MM.1S (cell line): Measurements from ENCODE around the gene ENG.

Experiments
- EZH2 ChIP-seq: fragments of 300-600 bp; sonication (generic); optimal IDR thresholded peaks from 2 replicates; pipeline ENCODE3; 2017; ENCODE audit warnings: low read depth, mild to moderate bottlenecking, antibody characterized with exemption, low read length, mixed read lengths
- TF ChIP-seq, protein P1 (sequence below): fragments of 300-600 bp; sonication (generic); IDR thresholded peaks from 2 replicates; pipeline ENCODE4 v1.5.1; 2016; ENCODE audit warnings: antibody characterized with exemption, low read length, mixed read lengths

DNA sequence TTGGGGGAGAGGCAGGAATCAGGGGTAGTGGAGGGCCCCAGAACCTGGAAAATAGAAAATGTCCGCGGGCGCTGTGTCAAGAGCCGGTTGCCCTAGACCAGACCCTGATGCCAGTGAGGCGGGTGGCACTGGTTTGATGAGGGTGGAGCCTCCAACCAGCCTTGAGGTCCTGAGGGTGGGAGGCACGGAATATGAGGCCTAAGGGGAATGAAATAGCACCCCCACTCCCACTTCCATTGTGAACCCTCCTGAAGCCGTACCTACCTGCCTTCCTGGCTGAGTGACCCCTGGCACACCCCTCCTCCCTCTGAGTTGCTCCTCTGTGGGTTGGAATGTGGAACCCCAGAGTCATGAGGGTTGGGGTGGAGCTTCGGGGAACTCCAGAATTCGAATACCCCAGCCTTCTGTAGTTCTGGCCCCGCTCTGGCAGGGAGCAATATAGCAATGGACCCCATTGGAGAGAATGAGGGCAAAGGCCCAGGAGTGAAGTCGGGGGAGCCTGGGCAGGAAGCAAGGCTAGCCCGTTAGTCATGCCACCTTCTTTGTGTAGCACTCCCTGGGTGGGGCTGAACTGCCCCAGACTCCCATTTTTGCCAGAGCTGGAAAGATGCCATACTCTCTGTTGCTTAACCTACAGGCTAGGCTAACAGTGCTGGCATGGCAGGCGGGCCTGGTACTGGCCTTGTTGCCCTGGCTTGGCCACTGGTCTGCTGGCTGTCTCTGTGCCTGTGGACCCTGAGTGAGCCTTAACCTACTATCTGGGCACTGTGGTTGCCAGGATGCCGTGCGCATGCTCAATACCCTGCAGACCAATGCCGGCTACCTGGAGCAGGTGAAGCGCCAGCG lies 50.7 kb downstream of the ENG start:
- TF ChIP-seq, protein P1, sequence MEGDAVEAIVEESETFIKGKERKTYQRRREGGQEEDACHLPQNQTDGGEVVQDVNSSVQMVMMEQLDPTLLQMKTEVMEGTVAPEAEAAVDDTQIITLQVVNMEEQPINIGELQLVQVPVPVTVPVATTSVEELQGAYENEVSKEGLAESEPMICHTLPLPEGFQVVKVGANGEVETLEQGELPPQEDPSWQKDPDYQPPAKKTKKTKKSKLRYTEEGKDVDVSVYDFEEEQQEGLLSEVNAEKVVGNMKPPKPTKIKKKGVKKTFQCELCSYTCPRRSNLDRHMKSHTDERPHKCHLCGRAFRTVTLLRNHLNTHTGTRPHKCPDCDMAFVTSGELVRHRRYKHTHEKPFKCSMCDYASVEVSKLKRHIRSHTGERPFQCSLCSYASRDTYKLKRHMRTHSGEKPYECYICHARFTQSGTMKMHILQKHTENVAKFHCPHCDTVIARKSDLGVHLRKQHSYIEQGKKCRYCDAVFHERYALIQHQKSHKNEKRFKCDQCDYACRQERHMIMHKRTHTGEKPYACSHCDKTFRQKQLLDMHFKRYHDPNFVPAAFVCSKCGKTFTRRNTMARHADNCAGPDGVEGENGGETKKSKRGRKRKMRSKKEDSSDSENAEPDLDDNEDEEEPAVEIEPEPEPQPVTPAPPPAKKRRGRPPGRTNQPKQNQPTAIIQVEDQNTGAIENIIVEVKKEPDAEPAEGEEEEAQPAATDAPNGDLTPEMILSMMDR, result no peak
- no peak for TF ChIP-seq EZH2
